Ammon's horn (tissue), 1 donor: Measurements from ENCODE around the gene ANKRD16.
A peak's percentile ranks its signal among the peaks of the same experiment; 100 is the strongest.
"Not testable (repeated sequence)": the region's sequence is repeated elsewhere in the genome, so short reads cannot be mapped to it uniquely, and the experiment has no call there.

Experiments used
- DNase-seq: peaks from one replicate; pipeline ENCODE4 v3.0.0-alpha.2; 2016; ENCODE audit warnings: low spot score

The ANKRD16 gene

DNA sequence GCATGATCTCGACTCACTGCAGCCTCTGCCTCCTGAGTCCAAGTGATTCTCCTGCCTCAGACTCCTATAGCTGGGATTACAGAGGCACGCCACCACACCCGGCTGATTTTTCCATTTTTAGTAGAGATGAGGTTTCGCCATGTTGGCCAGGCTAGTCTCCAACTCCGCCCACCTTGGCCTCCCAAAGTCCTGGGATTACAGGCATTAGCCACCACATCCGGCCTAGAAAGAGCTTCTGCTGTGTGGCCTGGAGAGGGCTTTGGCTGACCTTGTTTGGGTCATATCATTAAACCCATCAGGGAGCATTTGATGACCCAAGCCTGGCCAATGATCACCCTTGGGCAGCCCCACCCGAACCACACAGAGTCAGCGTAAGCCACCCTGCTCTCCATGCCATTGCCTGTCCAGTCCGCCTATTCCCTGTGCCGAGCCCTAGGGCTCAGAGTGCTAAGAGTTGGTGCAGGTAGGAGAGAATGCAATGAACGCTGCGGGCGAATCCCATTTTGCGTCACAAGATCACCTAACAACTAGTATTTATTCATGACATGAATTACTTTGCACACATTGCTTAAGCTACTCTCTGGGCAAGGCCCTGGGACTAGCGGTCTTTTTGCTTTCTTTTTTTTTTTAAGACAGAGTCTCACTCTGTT, 54.1 kb downstream of the ANKRD16 start:
- no peak for DNase-seq

DNA sequence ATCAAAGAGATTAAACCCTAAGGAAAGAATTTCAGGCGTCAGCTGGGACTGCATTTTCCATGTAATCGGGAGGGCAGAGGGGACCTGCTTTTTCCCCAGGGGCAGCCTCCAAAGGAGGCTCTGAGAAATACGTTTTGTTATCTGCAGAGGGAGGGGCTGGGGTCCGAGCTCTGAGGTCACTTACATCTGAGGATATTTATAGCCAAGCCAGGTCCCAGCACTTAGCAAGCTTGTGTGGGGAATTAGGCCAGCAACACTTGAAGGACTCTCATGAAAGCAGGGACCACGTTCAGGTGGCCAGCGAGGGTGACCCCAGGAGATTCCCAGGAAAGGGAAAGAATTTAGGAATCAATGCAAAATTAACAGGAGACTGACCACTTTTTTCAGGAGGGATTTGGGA, 55.9 kb downstream of the ANKRD16 start:
- DNase-seq = no peak

DNA sequence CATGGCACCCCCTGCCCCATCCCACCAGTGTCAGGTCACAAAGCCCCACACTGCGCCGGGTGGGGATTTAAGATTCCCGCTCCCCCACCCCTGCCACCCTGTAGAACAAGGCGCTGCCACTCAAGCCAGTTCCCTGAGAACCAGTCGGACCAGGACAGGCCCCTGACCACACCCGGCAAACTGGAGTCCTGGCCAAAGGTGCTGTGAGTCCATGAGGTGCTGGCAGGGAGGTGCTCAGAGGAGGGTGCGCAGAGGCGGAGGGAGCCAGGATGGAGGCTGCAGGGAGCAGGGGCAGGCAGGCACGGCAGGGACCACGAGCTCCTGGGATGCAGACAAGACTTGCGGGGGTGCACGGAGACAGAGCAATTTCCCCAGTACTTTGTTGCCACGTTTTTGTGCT, 56.7 kb downstream of the ANKRD16 start:
- no peak for DNase-seq

DNA sequence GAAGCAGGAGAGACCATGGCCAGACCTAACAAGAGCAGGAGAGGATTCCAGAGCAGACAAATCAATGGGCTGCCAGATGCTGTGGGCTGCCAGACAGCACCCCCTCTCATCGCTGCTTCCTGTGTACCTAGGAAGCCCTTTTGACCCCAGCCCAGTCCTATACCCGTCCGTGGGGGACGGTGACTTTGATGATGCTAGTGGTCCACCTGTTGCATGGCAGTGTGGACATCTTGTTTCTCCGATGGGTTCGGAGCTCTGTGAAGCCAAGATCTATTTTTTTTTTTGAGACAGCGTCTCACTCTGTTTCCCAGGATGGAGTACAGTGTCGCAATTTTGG, 58.3 kb downstream of the ANKRD16 start:
- no peak for DNase-seq

DNA sequence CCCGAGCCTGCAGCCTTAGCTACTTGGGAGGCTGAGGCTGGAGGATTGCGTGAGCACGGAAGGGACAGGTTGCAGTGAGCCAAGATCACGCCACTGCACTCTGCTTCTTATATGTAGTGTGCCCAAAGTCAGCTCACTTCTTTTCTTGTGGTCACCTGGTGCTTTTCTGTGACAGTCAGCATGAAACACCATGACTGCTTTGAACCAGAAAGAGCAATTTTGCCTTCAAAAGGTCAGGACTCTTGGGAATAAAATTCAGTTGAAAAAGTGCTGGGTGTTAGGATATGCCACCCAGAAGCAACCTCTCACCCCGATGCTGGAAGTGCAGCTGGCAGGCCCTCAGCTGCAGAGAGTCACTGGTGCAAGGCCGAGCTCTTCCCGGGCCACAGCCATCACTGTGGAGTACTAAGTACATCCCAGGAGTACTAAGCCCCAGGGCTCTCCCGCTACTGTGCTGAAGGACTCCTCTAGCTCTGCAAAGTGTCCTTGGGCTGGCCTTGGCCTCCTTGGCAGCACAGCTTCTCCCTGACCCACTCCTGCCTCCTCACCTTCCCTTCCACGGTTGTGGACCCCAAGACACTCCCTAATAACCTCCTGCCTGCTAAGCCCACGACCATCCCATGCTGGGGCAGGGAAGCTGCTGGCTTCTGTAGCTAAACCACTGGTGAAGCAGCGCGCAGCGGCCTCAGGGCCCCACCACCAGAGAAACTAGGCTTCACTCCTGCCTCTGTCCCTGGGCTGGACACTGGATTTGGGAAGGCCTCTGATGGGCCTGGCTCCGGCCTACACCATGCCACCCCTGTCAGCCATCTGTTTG, 58.9 kb downstream of the ANKRD16 start:
- DNase-seq = no peak

DNA sequence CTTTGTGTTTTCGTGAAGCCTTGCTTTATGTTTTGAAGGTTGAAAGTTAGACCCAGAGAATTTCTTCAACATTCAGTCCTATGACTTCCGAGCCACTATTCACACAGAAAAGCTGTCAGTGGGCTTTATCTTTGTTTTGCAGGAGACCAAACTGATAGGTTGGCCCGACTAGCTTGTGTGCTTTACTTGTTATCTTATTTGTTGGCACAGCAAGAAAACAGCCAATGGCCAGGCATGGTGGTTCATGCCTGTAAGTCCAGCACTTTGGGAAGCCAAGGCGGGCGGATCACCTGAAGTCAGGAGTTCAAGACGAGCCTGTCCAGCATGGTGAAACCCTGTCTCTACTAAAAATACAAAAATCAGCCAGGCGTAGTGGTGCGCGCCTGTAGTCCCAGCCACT, 60.4 kb downstream of the ANKRD16 start:
- no peak for DNase-seq

DNA sequence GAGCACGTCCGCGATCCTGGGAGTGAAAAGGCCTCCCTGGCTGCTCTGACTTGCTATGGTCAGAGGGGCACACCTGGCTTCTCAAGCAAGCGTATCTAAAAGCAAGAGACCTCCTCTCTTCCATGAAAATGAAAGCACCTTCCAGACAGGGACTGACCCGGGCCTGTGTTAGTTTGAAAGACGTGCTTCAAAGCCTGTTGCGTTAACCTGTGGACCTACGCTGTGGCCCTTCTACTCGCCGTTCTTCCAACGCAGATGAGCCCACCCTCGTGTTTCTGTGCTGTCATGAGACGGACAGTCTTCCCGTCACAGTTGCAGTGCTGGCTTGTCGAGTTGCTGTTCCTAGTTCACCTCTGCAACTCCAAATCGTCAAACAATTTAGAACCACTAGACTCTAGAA, 61.0 kb downstream of the ANKRD16 start:
- no peak for DNase-seq

DNA sequence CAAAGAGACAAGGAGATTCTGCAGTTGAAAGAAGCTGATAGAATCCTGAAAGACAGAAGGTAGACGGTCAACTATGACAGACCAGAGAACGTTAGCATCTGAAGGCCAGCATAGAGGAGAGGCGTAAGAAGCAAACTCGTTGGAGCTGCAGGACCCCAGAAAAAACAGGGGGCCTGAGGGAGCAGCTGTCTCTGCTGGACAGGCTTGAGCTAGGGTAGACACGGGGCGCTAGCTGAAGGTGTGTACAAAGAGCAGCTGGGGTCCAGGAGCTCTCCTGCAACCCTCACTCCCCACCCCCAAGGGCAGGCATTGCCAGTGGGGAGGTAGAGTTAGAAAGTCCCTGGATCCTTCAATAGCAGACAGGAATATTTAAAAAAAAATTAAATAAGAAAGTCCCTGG, 61.9 kb downstream of the ANKRD16 start:
- DNase-seq = no peak

DNA sequence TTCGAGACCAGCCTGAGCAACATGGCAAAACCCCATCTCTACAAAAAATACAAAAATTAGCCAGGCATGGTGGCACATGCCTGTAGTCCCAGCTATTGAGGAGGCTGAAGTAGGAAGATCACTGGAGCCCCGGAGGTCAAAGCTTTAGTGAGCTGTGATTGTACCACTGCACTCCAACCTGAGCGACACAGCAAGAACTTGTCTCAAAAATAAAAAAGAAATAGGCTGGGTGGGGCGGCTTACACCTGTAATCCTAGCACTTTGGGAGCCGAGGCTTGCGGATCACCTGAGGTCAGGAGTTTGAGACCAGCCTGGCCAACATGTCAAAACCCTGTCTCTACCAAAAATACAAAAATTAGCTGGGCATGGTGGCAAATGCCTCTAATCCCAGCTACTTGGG, 63.2 kb downstream of the ANKRD16 start:
- not testable (repeated sequence) for DNase-seq

DNA sequence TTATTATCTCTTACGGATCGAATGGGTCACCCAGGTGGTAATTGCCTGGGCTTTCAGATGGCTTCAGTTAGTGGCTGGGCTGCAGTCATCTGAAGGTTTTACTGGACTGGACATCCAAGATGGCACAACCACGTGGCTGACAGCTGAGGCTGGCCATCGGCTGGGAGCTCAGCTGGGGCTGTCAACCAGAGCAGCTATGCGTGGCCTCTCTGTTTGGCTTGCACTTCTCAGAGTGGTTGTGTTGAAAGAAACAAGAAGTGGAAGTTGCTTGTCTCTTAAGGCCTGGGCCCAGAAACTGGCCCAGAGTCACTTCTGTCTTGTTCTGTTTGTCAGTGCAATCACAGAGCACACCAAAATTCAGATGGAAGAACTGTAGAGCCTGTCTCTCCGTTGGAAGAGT, 70.8 kb downstream of the ANKRD16 start:
- peak; percentile 49 for DNase-seq

DNA sequence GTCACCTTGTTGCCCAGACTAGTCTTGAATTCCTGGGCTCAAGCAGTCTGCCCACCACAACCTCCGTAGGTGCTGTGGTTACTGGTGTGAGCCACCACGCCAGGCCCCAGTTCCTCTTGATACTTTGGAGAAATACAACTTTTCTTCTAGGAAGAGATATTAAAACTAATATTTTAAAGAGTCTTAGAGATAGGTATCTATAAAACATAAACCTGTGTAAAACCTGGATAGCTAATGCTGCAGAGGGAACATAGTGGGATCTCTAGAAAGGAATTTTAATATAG, 71.7 kb downstream of the ANKRD16 start:
- no peak for DNase-seq

DNA sequence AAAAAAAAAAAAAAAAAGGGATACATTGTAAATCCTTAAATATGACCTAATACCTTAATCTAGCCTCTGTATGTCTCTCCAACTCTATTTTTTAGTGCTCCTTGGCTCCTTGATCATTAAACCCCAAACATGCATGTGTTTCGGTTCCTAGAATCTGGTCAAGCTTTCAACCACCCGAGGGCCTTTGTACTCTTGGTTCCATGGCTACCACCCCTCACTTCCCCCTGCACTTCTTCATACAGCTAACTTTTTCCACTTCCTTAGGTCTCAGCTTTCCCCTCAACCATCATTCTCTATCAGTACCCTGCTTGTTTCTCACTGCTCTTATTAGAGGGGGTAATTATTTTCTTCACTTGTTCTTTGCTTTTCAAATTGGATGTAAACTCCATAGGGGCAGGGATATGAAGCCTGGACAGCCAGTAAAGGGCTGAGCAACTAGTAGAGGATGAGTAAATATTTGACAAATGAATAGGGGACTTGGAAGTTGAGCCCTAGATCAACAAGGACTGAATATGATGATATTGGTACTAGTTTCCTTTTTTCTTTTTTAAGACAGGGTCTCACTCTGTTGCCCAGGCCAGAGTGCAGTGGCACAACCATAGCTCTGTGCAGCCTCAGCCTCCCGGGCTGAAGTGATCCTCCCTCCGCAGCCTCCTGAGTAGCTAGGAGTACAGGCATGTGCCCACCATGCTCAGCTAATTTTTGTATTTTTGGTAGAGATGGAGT, 72.2 kb downstream of the ANKRD16 start:
- peak; percentile 42 for DNase-seq

DNA sequence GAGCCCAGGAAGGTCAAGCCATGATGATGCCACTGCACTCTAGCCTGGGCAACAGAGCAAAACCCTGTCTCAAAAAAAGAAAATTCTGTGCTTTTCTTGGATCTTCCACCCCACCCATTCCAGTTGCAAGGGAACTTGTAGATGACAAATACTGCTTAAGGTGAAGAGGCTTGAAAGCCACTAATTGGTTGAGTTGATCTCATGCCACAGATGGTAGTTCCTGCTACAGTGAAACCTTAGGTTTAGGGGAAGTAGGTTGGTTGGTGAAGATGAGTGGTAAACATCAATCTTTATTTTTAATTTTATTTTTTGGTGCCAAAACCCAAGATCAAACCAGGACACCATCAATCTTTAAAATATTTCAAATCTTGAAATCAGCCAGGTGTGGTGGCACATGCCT, 73.5 kb downstream of the ANKRD16 start:
- DNase-seq = no peak

DNA sequence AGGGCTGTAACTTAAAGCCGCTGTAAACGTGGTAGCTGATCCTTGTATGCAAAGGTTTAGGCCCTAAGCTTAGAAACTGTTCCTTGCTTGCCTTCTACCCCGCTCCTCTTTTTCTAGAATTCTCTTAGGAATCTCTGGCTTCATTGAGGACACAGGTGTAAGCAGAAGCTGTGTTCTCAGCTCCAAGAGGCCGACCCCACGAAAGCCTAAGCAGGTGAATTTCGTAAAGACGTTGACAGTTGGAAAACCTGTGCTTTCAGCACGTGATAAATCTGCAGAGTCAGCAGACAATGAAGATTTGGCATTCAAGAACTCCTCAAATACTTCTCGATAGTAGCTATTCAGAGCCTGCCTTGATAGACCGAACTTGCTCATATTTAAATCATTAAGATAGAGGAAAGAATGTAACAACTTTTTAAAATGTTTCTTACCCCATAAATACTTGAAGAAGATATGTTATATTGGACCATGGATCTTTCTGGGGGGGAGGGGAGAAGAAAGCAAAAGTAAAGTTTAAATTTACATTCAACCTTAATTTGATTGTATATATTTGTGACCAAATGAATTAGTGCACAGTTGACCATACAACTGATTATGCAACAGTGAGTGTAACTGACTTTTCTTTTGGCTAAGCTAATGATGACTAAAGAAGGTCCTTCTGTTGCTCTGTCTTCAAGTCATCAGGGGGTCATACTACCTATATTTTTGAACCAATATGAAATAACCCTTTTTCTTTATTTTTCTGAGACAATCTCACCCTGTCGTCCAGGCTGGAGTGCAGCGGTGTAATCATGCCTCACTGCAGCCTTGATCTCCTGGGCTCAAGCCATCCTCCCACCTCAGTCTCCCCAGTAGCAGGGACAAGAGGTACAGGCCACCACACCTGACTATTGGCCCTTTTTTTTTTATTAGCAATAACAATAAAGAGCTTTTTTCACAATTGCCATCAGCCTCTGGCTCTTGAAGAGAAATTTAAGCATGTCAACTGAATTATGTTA, 75.3 kb downstream of the ANKRD16 start:
- no peak for DNase-seq

DNA sequence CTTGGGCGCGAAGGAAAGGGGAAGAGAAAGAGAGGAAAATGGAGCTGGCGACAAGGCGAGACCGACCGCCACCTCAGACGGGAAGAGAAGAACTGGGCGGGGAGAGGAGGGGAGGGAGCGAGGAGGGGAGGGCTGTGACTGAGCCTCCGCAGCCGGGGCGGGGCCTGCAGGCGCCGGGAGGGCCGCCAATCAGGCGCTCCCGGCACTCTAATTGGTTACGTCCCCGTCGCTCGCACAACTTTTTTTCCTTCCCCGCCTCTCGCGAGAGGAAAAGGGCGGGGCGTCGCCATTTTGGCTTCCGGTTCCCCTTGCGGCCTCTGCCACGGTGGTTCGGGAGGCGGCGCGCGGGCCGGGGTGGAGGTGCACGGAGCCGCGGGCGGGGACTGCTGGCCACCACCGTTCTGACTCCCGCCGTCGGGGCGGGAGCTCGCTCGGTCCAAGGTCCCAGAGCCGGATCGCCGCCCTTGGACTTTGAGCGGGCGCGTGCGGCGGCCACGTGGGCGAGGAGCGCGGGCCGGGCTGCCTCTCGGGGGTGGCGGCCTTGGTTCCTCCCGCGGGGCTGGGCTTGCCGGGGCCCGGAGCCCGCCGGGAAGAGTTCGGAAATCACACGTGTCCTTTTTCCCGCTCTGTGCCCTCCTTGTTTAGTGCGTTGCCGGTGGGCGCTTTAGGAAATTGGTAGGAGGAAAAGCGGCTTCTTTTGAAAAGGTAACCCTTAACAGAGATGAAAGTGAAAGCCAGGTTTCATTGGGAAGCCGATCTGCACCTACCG, 76.2 kb downstream of the ANKRD16 start, which contains the start of gene GDI2:
GDI2 (minus strand) TSS at position 94 of the 769 bp plus-strand sequence. CDS start 176 bp downstream, outside the sequence.
- peak; percentile 98 for DNase-seq

DNA sequence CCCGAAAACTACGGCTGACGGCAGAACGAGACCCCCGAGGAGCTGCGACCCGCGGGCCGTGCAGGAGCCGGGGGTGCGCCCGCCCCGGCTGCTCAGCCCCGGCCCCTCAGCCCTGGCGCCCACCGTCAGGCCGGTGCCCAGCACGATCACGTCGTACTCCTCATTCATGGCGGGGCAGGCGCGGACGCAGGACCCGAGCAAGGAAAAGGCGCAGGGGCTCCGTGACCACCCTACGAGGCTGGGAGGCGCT, 76.7 kb downstream of the ANKRD16 start:
- DNase-seq = no peak

DNA sequence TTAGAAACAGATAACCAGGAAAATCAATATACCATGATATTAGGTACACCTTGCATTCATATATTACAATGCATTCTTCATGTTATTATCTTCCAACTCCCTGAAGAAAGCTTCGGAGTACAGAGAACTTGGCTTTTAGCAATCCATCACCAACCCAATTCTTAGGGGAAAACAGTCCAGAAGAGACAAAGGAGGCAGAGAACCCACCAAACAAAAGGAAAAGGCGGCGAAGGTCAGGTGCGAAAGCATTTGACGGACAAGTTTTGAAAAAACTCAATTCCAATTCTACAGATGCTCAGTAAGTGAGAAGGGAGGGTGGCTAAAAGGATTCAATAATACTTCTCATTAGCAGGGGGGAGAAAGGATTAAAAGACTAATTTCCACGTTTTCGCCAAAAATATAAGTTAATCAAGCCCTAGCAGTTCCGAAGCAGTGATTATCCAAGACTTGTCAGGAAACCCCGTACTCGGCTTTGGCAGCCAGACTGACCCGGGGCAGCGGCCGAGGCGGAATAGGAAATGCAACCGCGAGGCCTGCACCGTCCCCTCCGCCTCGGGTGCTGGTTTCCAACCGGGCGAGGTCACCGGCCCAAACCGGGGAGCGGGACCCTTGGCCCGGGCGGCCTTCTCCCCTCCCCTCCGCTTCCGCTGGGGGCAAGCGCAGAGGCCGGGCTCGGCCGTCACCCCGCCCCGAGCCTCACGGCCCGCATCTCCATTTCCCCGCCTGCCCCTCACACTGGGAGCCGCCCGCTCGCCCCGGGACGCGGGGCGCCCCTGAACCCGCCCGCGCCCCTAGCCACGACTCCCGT, 77.2 kb downstream of the ANKRD16 start:
- peak; percentile 32 for DNase-seq
